ENCODE data around the gene AOX1. TPM values are rescaled to one million over a fixed set of nuclear protein-coding genes. Genes with fewer than 3 reads are reported as not detected.

The AOX1 gene
- 3.7 and 10.6 TPM in 2 replicates for total RNA-seq

DNA sequence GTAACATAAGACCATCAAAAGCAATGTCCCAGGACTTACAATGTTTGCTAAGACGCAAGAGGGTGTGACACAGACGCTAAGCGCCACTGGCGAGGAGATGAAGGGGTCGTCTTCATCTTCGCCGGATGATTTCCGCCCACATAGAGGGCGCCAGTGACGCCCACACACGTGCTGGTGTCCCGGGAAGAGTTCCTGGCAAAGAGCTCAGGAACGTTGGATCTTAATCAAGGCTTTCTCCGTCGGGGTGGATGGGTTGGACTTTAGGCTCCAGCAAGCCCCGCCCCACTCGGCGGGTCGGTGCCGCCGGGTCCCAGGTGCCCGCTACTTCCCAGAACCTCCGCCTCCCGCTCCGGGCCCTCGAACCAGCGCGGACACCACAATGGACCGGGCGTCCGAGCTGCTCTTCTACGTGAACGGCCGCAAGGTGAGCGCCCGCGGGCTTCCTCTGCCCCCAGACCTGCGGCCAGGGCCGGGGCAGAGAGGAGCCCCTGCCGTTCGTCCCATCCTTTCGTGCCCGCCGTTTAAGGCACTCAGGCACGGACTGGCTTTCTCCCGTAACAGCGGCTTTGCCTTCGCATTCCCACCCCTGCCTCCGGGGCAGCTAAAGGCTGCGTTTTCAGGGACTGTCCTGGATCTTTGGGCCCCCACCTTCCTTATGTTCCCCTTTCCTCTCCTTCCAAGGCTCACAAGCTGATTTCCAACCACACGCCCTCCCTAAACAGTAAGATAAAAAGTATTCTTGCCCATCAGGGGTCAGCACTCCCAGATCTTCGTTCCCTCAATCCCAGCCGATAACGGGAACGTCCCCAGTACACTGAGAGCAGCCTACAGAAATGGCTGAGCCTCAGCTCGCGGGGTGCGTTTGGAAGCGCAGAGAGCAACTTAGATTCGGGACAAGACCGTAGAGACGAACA is at the start of gene AOX1:
TSS of gene AOX1 (plus strand) at position 285 of the 914 bp plus-strand sequence. CDS start at position 380, 95 bp downstream.

Other genes with a start within 250 kb of the AOX1 start
- gene KCTD18, start 75.9 kb upstream of the AOX1 start, total RNA-seq, result 17.0 and 37.8 TPM in 2 replicates
- gene SGO2, start 59.8 kb upstream of the AOX1 start, total RNA-seq, result 11.7 and 14.5 TPM in 2 replicates
- gene BZW1, start 225.9 kb downstream of the AOX1 start, total RNA-seq, result 470 and 580 TPM in 2 replicates

Data from airway epithelial cell (primary cell).